Mucosa of stomach (tissue), 1 donor: ENCODE measurements around the gene GRN.
"Not testable (repeated sequence)": the region's sequence is repeated elsewhere in the genome, so short reads cannot be mapped to it uniquely, and the experiment has no call there.

Source experiments
- H3K27me3 ChIP-seq: one replicate; pipeline ENCODE4 v1.7.0; 2013; ENCODE audit warnings: mild to moderate bottlenecking, low read length; ENCODE audit not compliant: control insufficient read depth, insufficient read depth
- H3K36me3 ChIP-seq: one replicate; pipeline ENCODE4 v1.7.0; 2013; ENCODE audit warnings: low read length; ENCODE audit not compliant: control insufficient read depth, insufficient read depth
- H3K4me1 ChIP-seq: one replicate; pipeline ENCODE4 v1.7.0; 2013; ENCODE audit warnings: mild to moderate bottlenecking, low read length; ENCODE audit not compliant: control insufficient read depth, insufficient read depth
- H3K4me3 ChIP-seq: one replicate; pipeline ENCODE4 v1.7.0; 2013; ENCODE audit warnings: low read length
- H3K9ac ChIP-seq: one replicate; pipeline ENCODE4 v1.7.0; 2013; ENCODE audit warnings: mild to moderate bottlenecking, low read length, moderate library complexity
- H3K9me3 ChIP-seq: one replicate; pipeline ENCODE4 v1.7.0; 2013; ENCODE audit warnings: mild to moderate bottlenecking, low read length, moderate library complexity; ENCODE audit not compliant: control insufficient read depth
- donor health status: Pancreatic carcinoma.

The GRN gene

DNA sequence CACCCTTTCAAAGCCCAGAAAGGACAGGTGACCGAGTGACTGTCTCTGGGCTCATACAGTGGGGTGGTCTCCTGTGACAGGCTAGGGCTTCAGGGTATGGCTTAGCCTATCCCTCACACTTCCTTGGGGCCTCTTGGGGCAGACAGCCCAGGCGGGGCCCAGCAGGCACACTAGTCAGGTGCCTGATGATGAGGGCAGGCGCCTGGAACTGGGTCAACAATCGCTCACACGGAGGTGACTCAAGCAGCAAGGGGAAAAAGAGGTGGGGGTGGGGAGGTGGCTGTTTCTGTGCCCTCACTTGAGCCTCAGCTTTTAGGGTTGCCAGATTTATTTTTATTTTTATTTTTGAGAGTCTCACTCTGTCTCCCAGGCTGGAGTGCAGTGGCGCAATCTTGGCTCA lies 6.4 kb upstream of the GRN start:
- no peak overlapping the region for H3K9ac ChIP-seq
- H3K27me3 ChIP-seq, result peaks cover 3% of the 10 kb centered on the region
- no peaks in the 10 kb centered on the region for H3K36me3 ChIP-seq
- H3K9me3 ChIP-seq, result no peaks in the 10 kb centered on the region
- no peaks in the 10 kb centered on the region for H3K4me1 ChIP-seq
- no peak overlapping the region for H3K4me3 ChIP-seq

- not testable (repeated sequence) for H3K4me3 ChIP-seq, H3K9ac ChIP-seq, H3K4me1 ChIP-seq, H3K27me3 ChIP-seq, H3K9me3 ChIP-seq, H3K36me3 ChIP-seq
These were observed 4.5 kb upstream of the GRN start for GRCh38 chr17:44340553-44340952.

GRCh38 chr17:44343510-44344209 lies 1.4 kb upstream of the GRN start:
- Histone ChIP-seq H3K9me3 (no peaks in the 10 kb centered on the region), H3K36me3 (no peaks in the 10 kb centered on the region), H3K9ac (no peak overlapping the region), H3K27me3 (no peaks in the 10 kb centered on the region), H3K4me3 (no peak overlapping the region), H3K4me1 (peaks cover 15% of the 10 kb centered on the region)

DNA sequence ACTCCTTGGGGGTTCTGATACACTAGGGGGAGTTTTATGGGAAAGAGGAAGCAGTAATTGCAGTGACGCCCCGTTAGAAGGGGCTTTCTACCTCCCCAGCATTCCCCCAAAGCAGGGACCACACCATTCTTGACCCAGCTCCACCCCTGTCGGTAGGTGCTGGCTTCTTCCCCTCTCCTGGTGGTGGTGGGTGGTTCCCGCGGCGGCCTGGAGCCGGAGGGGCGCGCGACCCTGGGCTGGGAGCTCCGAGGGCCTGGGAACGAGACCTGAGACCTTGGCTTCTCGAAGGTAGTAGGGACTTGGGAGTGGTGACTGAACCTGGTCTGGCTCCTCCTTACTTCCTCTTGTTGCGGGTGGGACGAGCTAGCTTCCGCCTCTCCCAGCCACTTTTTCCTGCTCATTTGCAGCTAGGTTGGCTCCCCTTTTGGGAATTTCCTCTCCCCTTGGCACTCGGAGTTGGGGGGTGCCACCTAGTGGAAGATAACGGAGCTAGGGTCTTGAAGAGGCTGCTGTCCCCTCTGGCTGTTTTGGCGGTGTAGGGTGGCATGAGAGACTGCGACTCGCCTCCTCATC lies 438 bp downstream of the GRN start:
- Histone ChIP-seq H3K9me3 (no peaks in the 10 kb centered on the region), H3K27me3 (no peaks in the 10 kb centered on the region), H3K4me1 (peaks cover 15% of the 10 kb centered on the region), H3K9ac (peak overlapping the region; percentile 96), H3K4me3 (peak overlapping the region; percentile 88), H3K36me3 (peaks cover 4% of the 10 kb centered on the region)

- peaks cover 15% of the 10 kb centered on the region for H3K4me1 ChIP-seq
- peak overlapping the region; percentile 88 for H3K4me3 ChIP-seq
- peak overlapping the region; percentile 96 for H3K9ac ChIP-seq
- H3K36me3 ChIP-seq, result peaks cover 10% of the 10 kb centered on the region
- no peaks in the 10 kb centered on the region for H3K9me3 ChIP-seq
- no peaks in the 10 kb centered on the region for H3K27me3 ChIP-seq
These were observed 1.2 kb downstream of the GRN start for GRCh38 chr17:44346064-44346844.

DNA sequence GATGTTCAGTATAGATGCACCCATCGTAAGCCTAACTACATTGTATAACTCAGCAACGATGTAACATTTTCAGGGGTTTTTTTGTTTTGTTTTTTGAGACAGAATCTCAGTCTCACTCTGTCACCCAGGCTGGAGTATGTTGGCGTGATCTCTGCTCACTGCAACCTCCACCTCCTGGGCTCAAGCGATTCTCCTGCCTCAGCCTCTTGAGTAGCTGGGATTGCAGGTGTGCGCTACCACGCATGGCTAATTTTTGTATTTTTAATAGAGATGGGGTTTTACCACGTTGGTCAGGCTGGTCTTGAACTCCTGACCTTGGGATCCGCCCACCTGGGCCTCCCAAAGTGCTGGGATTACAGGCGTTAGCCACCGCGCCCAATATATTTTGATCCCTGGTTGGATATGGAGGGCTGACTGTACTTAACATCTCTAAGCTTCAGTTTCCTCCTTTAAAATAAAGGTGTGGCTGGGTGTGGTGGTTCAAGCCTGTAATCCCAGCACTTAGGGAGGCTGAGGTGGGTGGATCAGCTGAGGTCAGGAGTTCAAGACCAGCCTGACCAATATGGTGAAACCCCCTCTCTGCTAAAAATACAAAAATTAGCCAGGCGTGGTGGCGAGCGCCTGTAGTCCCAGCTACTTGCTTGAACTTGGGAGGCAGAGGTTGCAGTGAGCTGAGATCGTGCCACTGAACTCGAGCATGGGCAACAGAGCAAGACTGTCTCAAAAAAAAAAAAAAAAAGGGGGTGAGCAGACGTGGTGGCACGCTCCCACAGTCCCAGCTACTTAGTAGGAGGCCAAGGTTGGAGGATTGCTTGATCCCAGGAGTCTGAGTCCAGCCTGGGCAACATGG lies 2.3 kb downstream of the GRN start:
- Histone ChIP-seq H3K4me1 (peaks cover 15% of the 10 kb centered on the region), H3K36me3 (peaks cover 10% of the 10 kb centered on the region)
- not testable (repeated sequence) for H3K27me3 ChIP-seq, H3K9me3 ChIP-seq, H3K4me3 ChIP-seq, H3K9ac ChIP-seq

- Histone ChIP-seq H3K4me3 (no peak overlapping the region), H3K9ac (no peak overlapping the region)
These were observed 3.3 kb downstream of the GRN start for GRCh38 chr17:44348234-44348987.

DNA sequence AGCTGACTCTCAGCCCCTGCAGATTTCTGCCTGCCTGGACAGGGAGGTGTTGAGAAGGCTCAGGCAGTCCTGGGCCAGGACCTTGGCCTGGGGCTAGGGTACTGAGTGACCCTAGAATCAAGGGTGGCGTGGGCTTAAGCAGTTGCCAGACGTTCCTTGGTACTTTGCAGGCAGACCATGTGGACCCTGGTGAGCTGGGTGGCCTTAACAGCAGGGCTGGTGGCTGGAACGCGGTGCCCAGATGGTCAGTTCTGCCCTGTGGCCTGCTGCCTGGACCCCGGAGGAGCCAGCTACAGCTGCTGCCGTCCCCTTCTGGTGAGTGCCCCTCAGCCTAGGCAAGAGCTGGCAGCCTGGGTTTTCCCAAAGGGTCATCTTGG lies 3.9 kb downstream of the GRN start:
- Histone ChIP-seq H3K27me3 (no peaks in the 10 kb centered on the region), H3K9ac (no peak overlapping the region), H3K4me1 (peaks cover 20% of the 10 kb centered on the region), H3K4me3 (no peak overlapping the region), H3K36me3 (peaks cover 10% of the 10 kb centered on the region), H3K9me3 (no peaks in the 10 kb centered on the region)

More at GRCh38 chr17:44348234-44348987, 3.3 kb downstream of the GRN start:
- Histone ChIP-seq H3K9me3 (no peaks in the 10 kb centered on the region), H3K36me3 (peaks cover 10% of the 10 kb centered on the region), H3K27me3 (no peaks in the 10 kb centered on the region), H3K4me1 (peaks cover 17% of the 10 kb centered on the region)

DNA sequence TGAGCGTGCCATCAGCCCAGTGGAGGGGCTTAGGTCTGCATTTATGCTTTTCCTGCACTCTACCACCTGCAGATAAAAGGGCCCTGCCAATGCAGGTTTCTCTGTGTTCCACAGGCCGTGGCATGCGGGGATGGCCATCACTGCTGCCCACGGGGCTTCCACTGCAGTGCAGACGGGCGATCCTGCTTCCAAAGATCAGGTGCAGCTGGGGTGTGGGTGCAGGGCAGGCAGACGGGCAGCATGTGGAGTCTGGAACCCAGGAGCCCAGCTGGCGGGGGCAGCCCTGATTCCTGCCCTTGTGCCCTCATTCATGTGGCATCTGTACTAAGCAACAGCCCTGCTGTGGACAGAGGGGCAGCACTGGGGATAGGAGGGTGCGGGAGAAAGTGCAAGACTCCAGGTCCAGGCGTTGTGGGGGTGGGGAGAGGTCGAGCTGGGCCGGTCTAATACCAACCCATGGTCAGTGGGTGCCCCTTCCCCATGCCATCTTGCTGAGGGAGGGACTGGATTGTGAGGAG lies 4.5 kb downstream of the GRN start:
- Histone ChIP-seq H3K4me3 (no peak overlapping the region), H3K4me1 (peaks cover 16% of the 10 kb centered on the region), H3K27me3 (no peaks in the 10 kb centered on the region), H3K36me3 (peaks cover 10% of the 10 kb centered on the region), H3K9me3 (no peaks in the 10 kb centered on the region), H3K9ac (no peak overlapping the region)

- Histone ChIP-seq H3K9me3 (no peaks in the 10 kb centered on the region), H3K36me3 (peaks cover 10% of the 10 kb centered on the region), H3K4me1 (peaks cover 14% of the 10 kb centered on the region)
These were observed 5.7 kb downstream of the GRN start for GRCh38 chr17:44350733-44351226.

GRCh38 chr17:44351464-44351863 lies 6.4 kb downstream of the GRN start:
- no peak overlapping the region for H3K9ac ChIP-seq
- H3K36me3 ChIP-seq, result peaks cover 10% of the 10 kb centered on the region
- H3K9me3 ChIP-seq, result no peaks in the 10 kb centered on the region
- no peak overlapping the region for H3K4me3 ChIP-seq
- H3K4me1 ChIP-seq, result peaks cover 8% of the 10 kb centered on the region
- no peaks in the 10 kb centered on the region for H3K27me3 ChIP-seq

More at GRCh38 chr17:44350733-44351226, 5.7 kb downstream of the GRN start:
- Histone ChIP-seq H3K4me3 (no peak overlapping the region), H3K9ac (no peak overlapping the region), H3K27me3 (no peaks in the 10 kb centered on the region)
